Measurements from ENCODE around the gene RORB.

Gene RORB

GRCh38 chr9:74726581-74726980 lies 229.4 kb downstream of the RORB start:
- H3K4me3 ChIP-seq (ENCODE audit: low read depth, low read length): no peak overlapping the region
- no peak for TF ChIP-seq CTCF (IDR thresholded peaks at IDR 0.05; ENCODE audit: control insufficient read depth, extremely low read depth, insufficient read depth)
- no peak for DNase-seq (ENCODE audit: low read depth)

- no peak for DNase-seq (ENCODE audit: low read depth)
- no peak overlapping the region for H3K4me3 ChIP-seq (ENCODE audit: low read depth, low read length)
- TF ChIP-seq CTCF (IDR thresholded peaks at IDR 0.05; ENCODE audit: control insufficient read depth, extremely low read depth, insufficient read depth): no peak
These were observed 231.0 kb downstream of the RORB start for GRCh38 chr9:74728176-74728575.

GRCh38 chr9:74729136-74729695 lies 232.1 kb downstream of the RORB start:
- DNase-seq (ENCODE audit: low read depth): no peak
- TF ChIP-seq CTCF (IDR thresholded peaks at IDR 0.05; ENCODE audit: control insufficient read depth, extremely low read depth, insufficient read depth): no peak
- H3K4me3 ChIP-seq (ENCODE audit: low read depth, low read length): no peak overlapping the region

- TF ChIP-seq CTCF (IDR thresholded peaks at IDR 0.05; ENCODE audit: control insufficient read depth, extremely low read depth, insufficient read depth): no peak
- H3K4me3 ChIP-seq (ENCODE audit: low read depth, low read length): no peak overlapping the region
- no peak for DNase-seq (ENCODE audit: low read depth)
These were observed 238.6 kb downstream of the RORB start for GRCh38 chr9:74735761-74736160.

GRCh38 chr9:74736646-74737045 lies 239.5 kb downstream of the RORB start:
- TF ChIP-seq CTCF (IDR thresholded peaks at IDR 0.05; ENCODE audit: control insufficient read depth, extremely low read depth, insufficient read depth): no peak
- no peak for DNase-seq (ENCODE audit: low read depth)
- no peak overlapping the region for H3K4me3 ChIP-seq (ENCODE audit: low read depth, low read length)

GRCh38 chr9:74742191-74742790 lies 245.2 kb downstream of the RORB start:
- no peak for DNase-seq (ENCODE audit: low read depth)
- no peak for TF ChIP-seq CTCF (IDR thresholded peaks at IDR 0.05; ENCODE audit: control insufficient read depth, extremely low read depth, insufficient read depth)
- no peak overlapping the region for H3K4me3 ChIP-seq (ENCODE audit: low read depth, low read length)
